ES-I3 (cell line): ENCODE data around the gene GARIN3.
A peak's percentile ranks its signal among the peaks of the same experiment; 100 is the strongest.

ENCODE experiments used
- H3K36me3 ChIP-seq: 2 replicates; pipeline ENCODE4 v1.6.1; 2013; ENCODE audit warnings: mild to moderate bottlenecking, low read length, control low read depth, moderate library complexity; ENCODE audit not compliant: insufficient read depth
- H3K4me1 ChIP-seq: 2 replicates; pipeline ENCODE4 v1.6.1; 2013; ENCODE audit warnings: mild to moderate bottlenecking, control low read depth, low read length; ENCODE audit not compliant: insufficient read depth
- H3K9ac ChIP-seq: 2 replicates; pipeline ENCODE4 v1.6.1; 2013; ENCODE audit warnings: low read depth, mild to moderate bottlenecking, low read length, moderate library complexity
- H3K9me3 ChIP-seq: 2 replicates; pipeline ENCODE4 v1.6.1; 2013; ENCODE audit warnings: mild to moderate bottlenecking, low read length, moderate library complexity; ENCODE audit not compliant: control insufficient read depth, insufficient read depth

Gene GARIN3

DNA sequence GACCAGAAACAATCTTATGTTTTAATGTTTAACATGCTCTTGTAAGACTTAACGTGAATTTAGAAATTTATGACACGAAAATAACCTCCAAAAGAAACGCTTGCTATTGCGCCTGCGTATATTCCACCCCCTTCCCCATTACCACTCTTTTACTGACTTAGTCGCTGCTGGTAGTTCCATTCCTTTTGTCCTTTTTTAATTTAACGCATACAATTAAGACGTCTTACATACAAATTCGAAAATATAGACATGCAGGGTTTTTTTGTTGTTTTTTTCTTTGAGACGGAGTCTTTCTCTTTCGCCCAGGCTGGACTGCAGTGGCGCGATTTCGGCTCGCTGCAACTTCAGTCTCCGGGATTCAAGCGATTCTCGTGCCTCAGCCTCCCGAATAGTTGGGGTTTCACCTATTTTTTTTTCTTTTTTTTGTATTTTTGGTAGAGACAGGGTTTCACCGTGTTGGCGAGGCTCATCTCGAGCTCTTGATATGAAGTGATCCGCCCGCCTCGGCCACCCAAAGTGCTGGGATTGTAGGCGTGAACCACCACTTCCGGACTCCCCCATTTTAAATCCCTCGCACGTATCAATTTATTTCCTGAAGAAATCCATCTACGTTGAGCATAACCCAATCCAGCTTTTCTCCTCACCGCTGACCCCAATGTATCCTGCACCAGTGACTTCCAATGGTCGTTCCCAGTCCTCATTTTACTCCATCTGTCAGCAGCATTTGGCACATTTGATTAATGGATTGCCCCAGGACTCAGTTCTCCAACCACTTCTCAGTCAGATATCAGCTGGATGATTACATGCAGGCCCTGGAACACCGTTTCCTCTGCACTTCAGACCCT lies 22.7 kb downstream of the GARIN3 start:
- H3K36me3 ChIP-seq, result no peaks in the 10 kb centered on the region
- H3K4me1 ChIP-seq, result no peaks in the 10 kb centered on the region
- no peaks in the 10 kb centered on the region for H3K9me3 ChIP-seq
- peak overlapping the region; percentile 90 for H3K9ac ChIP-seq

DNA sequence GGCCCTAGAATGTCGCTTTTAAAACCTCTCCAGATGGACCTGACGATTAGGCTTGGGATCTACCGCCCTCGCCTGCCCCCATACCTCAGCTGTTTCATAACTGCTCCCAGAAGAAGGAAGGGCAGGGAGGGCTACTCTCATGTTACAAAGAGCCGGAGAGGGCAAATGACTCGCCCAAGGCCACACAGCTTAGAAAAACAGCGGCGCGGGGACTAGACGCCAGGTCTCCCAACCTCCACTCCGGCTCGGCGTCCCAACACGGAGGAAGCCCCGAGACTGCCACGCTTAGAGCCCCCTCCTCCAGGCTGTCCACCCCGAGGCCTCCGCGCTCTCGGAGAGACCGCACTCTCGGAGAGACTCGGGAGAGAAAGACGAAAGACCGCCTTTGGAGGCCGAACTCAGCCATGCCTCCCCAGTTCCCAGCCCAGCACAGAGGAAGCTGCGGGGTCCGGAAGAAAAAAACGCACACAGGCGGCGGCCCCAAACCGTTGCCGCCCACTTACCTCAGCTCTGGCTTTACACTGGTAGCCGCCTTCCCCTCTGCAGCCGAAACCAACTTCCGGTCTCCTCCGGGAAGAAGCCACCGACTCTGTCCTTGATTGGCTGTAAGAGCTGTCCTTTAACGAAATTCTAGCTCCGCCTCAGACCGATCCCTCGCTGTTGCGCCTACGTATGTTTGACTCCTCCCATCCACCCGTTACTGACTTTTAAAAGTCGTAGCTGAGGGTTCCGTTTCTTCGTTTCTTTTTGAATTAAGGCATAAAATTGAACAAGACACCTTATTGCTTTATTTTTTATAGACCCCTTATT lies 23.5 kb downstream of the GARIN3 start, which contains the start of gene MED7:
Gene MED7 (minus strand): TSS at position 549 of the 810 bp plus-strand sequence. CDS start 3,434 bp downstream, outside the sequence.
- Histone ChIP-seq H3K9me3 (no peaks in the 10 kb centered on the region), H3K36me3 (peaks cover 3% of the 10 kb centered on the region; the same call in 1 of the 2 replicates)

DNA sequence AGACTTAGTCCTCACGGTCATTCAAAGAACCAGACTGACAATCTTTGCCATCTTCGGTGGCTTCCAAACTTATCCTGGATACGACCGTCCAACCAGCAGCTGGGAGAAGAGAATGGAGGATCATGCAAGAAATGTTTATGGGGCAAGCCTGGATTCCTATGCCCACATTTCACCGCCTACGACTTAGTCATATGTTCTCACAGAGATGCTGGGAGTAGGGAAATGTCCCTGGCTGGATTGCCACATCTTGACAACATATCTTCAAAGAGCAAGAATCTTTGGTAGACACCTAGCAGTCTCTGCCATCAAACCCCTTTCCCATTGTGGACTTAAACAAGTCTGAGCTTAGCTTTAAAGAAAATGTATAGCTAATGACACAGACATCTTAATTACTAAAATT lies 28.4 kb downstream of the GARIN3 start:
- no peaks in the 10 kb centered on the region for H3K4me1 ChIP-seq
- H3K9ac ChIP-seq, result no peak overlapping the region
- peaks cover 6% of the 10 kb centered on the region; the same call in 1 of the 2 replicates for H3K36me3 ChIP-seq
- no peaks in the 10 kb centered on the region for H3K9me3 ChIP-seq

More for the DNA sequence above, 23.5 kb downstream of the GARIN3 start, which contains the start of gene MED7:
- H3K4me1 ChIP-seq, result no peaks in the 10 kb centered on the region
- H3K9ac ChIP-seq, result peak within 1 kb of the TSS; percentile 90

DNA sequence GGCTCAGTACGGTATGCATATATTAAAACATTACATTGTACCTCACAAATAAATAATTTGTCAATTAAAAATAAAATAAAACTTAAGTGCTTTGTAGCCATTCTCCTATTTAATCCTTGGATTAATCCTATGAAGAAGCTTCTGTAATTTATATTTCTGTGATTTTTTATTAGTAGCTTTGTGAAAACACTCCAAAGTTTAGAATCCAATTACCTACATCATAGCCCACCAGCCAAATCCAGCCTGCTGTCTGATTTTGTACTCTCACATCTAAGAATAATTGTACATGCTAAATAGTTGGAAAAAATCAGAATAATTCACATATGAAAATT lies 33.8 kb downstream of the GARIN3 start:
- Histone ChIP-seq H3K4me1 (no peaks in the 10 kb centered on the region), H3K9me3 (no peaks in the 10 kb centered on the region), H3K36me3 (peaks cover under 1% of the 10 kb centered on the region; the same call in 1 of the 2 replicates), H3K9ac (no peak overlapping the region)

DNA sequence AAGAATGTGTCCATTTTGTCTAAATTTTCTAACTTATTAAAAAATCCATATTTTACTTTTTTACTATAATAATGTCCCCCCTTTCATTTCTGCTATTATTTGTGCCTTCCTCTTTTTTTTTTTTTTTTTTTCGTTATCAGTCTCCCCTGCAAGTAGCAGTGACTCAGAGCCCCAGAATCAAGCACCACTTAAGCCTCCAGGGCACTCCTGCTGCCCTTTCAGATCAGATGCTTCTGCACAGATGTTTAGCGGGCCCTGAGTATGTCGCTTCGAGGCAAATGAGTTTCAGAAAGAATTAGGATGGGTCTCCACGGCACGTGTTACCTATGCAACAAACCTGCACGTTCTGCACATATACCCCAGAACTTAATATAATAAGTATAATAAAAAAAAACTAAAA lies 35.1 kb downstream of the GARIN3 start:
- Histone ChIP-seq H3K9ac (no peak overlapping the region), H3K36me3 (no peaks in the 10 kb centered on the region), H3K4me1 (no peaks in the 10 kb centered on the region), H3K9me3 (no peaks in the 10 kb centered on the region)

DNA sequence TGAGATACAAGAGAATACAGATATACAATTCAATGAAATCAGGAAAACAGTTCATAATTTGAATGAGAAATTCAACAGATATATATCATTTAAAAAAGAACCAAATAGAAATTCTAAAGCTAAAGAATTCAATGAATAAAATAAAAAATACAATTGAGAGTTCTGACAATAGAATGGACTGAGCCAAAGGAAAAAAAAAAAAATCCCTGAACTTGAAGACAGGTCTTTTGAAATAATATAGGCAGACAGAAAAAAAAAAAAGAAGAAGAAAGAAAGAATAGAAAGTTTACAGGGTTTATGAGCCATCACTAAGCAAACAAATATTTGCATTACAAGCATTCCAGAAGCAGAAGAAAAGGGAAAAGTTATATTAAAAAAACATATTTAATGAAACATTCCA lies 44.4 kb downstream of the GARIN3 start:
- Histone ChIP-seq H3K9me3 (no peaks in the 10 kb centered on the region), H3K4me1 (no peaks in the 10 kb centered on the region), H3K36me3 (no peaks in the 10 kb centered on the region), H3K9ac (no peak overlapping the region)

DNA sequence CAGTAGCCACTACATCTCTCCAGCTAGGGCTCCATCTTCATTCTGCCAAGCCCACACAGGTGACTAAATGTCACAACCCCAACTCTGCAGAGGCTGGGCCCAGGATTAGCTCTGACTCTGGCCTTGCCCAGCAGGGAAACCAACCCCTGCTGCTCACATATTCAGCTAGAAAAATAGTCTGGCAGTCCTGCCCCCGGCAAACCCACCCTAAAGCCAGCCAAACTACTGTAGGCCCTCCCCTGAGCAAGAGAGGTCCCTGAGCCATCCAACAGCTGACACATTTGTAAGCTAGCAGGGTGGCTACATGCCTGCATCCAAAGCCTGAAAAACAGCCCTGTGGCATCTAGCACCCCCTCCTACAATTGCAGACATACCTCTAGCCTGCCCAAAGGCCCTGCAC lies 46.0 kb downstream of the GARIN3 start:
- no peaks in the 10 kb centered on the region for H3K36me3 ChIP-seq
- no peak overlapping the region for H3K9ac ChIP-seq
- H3K9me3 ChIP-seq, result no peaks in the 10 kb centered on the region
- no peaks in the 10 kb centered on the region for H3K4me1 ChIP-seq

DNA sequence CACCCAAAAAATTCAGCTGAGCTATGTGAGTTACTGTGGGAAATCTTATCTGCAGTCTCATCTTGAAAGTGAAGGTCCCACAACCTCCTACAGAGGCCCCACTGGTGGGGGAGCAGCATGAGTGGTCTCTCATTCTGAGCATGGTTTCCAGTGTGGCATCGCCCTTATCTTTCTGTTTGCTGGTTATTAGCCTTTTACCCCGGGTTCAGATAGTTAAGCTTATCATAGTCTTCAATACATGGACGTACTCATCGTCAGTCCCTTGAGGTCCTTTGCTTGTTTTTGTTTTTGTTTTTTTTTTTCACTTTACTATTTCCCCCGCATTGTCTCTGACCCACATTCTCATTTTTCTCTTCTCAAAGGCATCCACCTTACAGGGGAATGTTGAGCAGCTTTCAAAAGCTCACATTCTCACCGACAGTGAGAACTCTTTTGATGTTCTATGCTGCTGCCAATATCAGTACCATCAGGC lies 49.5 kb downstream of the GARIN3 start:
- Histone ChIP-seq H3K9ac (no peak overlapping the region), H3K36me3 (no peaks in the 10 kb centered on the region), H3K9me3 (no peaks in the 10 kb centered on the region), H3K4me1 (no peaks in the 10 kb centered on the region)

DNA sequence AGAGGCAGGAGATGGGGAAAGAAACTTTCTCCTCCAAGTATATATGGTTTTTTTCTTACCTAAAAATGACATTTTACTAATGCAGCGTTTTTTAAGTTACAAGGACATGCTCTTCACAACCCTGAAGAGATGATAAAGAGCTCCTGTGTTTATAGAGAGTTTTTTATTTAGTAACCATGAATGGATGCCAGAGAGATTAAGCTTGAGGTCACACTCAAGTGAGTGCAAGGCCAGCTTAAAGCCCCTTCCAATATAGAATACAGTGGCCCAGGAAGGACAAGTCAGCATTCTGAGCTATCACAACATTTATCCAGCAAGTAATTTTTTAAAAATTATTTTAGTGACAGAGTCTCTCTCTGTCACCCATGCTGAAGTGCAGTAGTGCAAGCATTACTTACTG lies 50.6 kb downstream of the GARIN3 start:
- no peaks in the 10 kb centered on the region for H3K36me3 ChIP-seq
- H3K9ac ChIP-seq, result no peak overlapping the region

DNA sequence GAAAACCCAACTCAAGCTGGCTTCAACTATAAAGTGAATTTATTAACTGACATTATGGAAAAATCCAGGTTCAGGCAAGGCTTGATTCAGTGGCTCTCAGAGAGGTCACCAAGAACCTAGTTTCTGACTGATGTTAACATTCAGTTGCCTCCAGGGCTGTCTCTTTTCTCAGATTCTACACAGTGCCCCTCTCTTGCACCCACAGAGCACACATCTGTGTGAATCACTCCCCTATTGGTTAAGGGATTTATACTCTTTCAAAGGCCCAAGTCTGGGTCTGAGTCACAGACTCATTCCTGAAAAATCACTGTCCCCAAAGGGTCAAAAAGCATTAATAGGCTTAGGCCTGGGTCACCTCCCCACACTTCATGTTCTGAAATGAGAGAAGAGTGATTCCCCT lies 51.1 kb downstream of the GARIN3 start:
- H3K36me3 ChIP-seq, result no peaks in the 10 kb centered on the region
- no peak overlapping the region for H3K9ac ChIP-seq
- no peaks in the 10 kb centered on the region for H3K9me3 ChIP-seq
- H3K4me1 ChIP-seq, result no peaks in the 10 kb centered on the region

More for the DNA sequence above, 50.6 kb downstream of the GARIN3 start:
- Histone ChIP-seq H3K4me1 (no peaks in the 10 kb centered on the region), H3K9me3 (no peaks in the 10 kb centered on the region)

DNA sequence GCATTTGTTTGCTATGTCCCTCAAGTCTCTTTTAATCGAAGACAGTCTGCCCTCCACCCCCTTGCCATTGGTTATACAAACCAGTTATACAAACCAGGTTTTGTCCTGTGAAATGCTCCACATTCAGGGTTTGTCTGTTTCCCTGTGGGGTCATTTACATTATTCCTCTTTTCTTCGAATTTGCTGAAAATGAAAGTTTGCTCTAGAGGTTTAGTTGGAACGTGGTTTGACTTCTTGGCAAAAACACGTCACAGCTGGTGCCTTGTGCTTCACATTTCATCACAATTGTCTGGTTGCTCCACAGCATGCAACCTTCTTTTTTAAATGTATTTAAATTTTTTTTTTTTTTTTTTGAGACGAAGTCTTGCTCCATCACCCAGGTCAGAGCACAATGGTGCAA lies 53.1 kb downstream of the GARIN3 start:
- no peak overlapping the region for H3K9ac ChIP-seq
- H3K36me3 ChIP-seq, result no peaks in the 10 kb centered on the region
- H3K4me1 ChIP-seq, result no peaks in the 10 kb centered on the region
- H3K9me3 ChIP-seq, result no peaks in the 10 kb centered on the region
